ENCODE data around the gene LPP. TPM values are rescaled to one million over a fixed set of nuclear protein-coding genes. Genes with fewer than 3 reads are reported as not detected.

The LPP gene
- total RNA-seq, 2 donors from 2014 or later, result 46.6 to 92.4 TPM

GRCh38 chr3:188580659-188581058 is 426.7 kb downstream of the LPP start:
- Mint-ChIP-seq H3K4me1 (peaks cover 11% of the 10 kb centered on the region), H3K27ac (no peak overlapping the region)
- ATAC-seq (replicated peaks), result no peak

GRCh38 chr3:188581365-188581764 is 427.4 kb downstream of the LPP start:
- no peak overlapping the region for H3K4me3 Mint-ChIP-seq
- no peaks in the 10 kb centered on the region for H3K9me3 Mint-ChIP-seq
- H3K4me1 Mint-ChIP-seq, result peaks cover 11% of the 10 kb centered on the region
- H3K27ac Mint-ChIP-seq, result no peak overlapping the region
- no peaks in the 10 kb centered on the region for H3K36me3 Mint-ChIP-seq (ENCODE audit: low read depth)
- no peaks in the 10 kb centered on the region for H3K27me3 Mint-ChIP-seq
- ATAC-seq (replicated peaks), result no peak

More at GRCh38 chr3:188580659-188581058, 426.7 kb downstream of the LPP start:
- Mint-ChIP-seq H3K4me3 (no peak overlapping the region), H3K36me3 (ENCODE audit: low read depth) (no peaks in the 10 kb centered on the region), H3K27me3 (no peaks in the 10 kb centered on the region), H3K9me3 (no peaks in the 10 kb centered on the region)

GRCh38 chr3:188581792-188582191 is 427.8 kb downstream of the LPP start:
- H3K27me3 Mint-ChIP-seq, result no peaks in the 10 kb centered on the region
- no peaks in the 10 kb centered on the region for H3K9me3 Mint-ChIP-seq
- H3K4me3 Mint-ChIP-seq, result no peak overlapping the region
- no peak for ATAC-seq (replicated peaks)
- H3K4me1 Mint-ChIP-seq, result peaks cover 11% of the 10 kb centered on the region
- no peaks in the 10 kb centered on the region for H3K36me3 Mint-ChIP-seq (ENCODE audit: low read depth)
- H3K27ac Mint-ChIP-seq, result no peak overlapping the region

GRCh38 chr3:188583341-188584161 is 429.6 kb downstream of the LPP start:
- peak; percentile 83 for ATAC-seq (replicated peaks)
- Mint-ChIP-seq H3K9me3 (no peaks in the 10 kb centered on the region), H3K27me3 (no peaks in the 10 kb centered on the region), H3K4me1 (peaks cover 14% of the 10 kb centered on the region), H3K4me3 (no peak overlapping the region), H3K27ac (no peak overlapping the region), H3K36me3 (ENCODE audit: low read depth) (no peaks in the 10 kb centered on the region)

GRCh38 chr3:188584162-188584529 is 430.2 kb downstream of the LPP start:
- no peak overlapping the region for H3K27ac Mint-ChIP-seq
- H3K4me1 Mint-ChIP-seq, result peaks cover 16% of the 10 kb centered on the region
- H3K36me3 Mint-ChIP-seq (ENCODE audit: low read depth), result no peaks in the 10 kb centered on the region
- no peak overlapping the region for H3K4me3 Mint-ChIP-seq
- no peaks in the 10 kb centered on the region for H3K27me3 Mint-ChIP-seq
- H3K9me3 Mint-ChIP-seq, result no peaks in the 10 kb centered on the region
- ATAC-seq (replicated peaks), result peak; percentile 80

- no peak overlapping the region for H3K4me3 Mint-ChIP-seq
- H3K4me1 Mint-ChIP-seq, result peaks cover 16% of the 10 kb centered on the region
- H3K9me3 Mint-ChIP-seq, result no peaks in the 10 kb centered on the region
- H3K27ac Mint-ChIP-seq, result no peak overlapping the region
- ATAC-seq (replicated peaks), result peak; percentile 42
- H3K27me3 Mint-ChIP-seq, result no peaks in the 10 kb centered on the region
- no peaks in the 10 kb centered on the region for H3K36me3 Mint-ChIP-seq (ENCODE audit: low read depth)
Measured at GRCh38 chr3:188584958-188585689, 431.2 kb downstream of the LPP start.

GRCh38 chr3:188589071-188589470 is 435.1 kb downstream of the LPP start:
- Mint-ChIP-seq H3K9me3 (no peaks in the 10 kb centered on the region), H3K27ac (no peak overlapping the region)
- ATAC-seq (replicated peaks), result no peak

GRCh38 chr3:188589771-188590170 is 435.8 kb downstream of the LPP start:
- H3K4me1 Mint-ChIP-seq, result peaks cover 11% of the 10 kb centered on the region
- no peaks in the 10 kb centered on the region for H3K36me3 Mint-ChIP-seq (ENCODE audit: low read depth)
- H3K27ac Mint-ChIP-seq, result no peak overlapping the region

More at GRCh38 chr3:188589071-188589470, 435.1 kb downstream of the LPP start:
- Mint-ChIP-seq H3K36me3 (ENCODE audit: low read depth) (no peaks in the 10 kb centered on the region), H3K4me3 (no peak overlapping the region), H3K4me1 (peaks cover 16% of the 10 kb centered on the region), H3K27me3 (no peaks in the 10 kb centered on the region)

GRCh38 chr3:188590557-188590956 is 436.6 kb downstream of the LPP start:
- Mint-ChIP-seq H3K27me3 (no peaks in the 10 kb centered on the region), H3K36me3 (ENCODE audit: low read depth) (no peaks in the 10 kb centered on the region), H3K4me3 (no peak overlapping the region), H3K4me1 (peaks cover 5% of the 10 kb centered on the region), H3K9me3 (no peaks in the 10 kb centered on the region), H3K27ac (no peak overlapping the region)
- no peak for ATAC-seq (replicated peaks)

More at GRCh38 chr3:188589771-188590170, 435.8 kb downstream of the LPP start:
- ATAC-seq (replicated peaks), result no peak
- Mint-ChIP-seq H3K27me3 (no peaks in the 10 kb centered on the region), H3K4me3 (no peak overlapping the region), H3K9me3 (no peaks in the 10 kb centered on the region)

- Mint-ChIP-seq H3K4me3 (no peak overlapping the region), H3K27ac (no peak overlapping the region), H3K4me1 (no peaks in the 10 kb centered on the region), H3K9me3 (no peaks in the 10 kb centered on the region), H3K36me3 (ENCODE audit: low read depth) (no peaks in the 10 kb centered on the region), H3K27me3 (no peaks in the 10 kb centered on the region)
- ATAC-seq (replicated peaks), result no peak
Measured at GRCh38 chr3:188594139-188594538, 440.2 kb downstream of the LPP start.

- no peaks in the 10 kb centered on the region for H3K9me3 Mint-ChIP-seq
Measured at GRCh38 chr3:188595890-188596376, 442.0 kb downstream of the LPP start.

GRCh38 chr3:188598894-188599293 is 444.9 kb downstream of the LPP start:
- no peak overlapping the region for H3K27ac Mint-ChIP-seq
- H3K4me3 Mint-ChIP-seq, result no peak overlapping the region
- ATAC-seq (replicated peaks), result no peak
- H3K27me3 Mint-ChIP-seq, result no peaks in the 10 kb centered on the region
- H3K36me3 Mint-ChIP-seq (ENCODE audit: low read depth), result no peaks in the 10 kb centered on the region
- H3K9me3 Mint-ChIP-seq, result no peaks in the 10 kb centered on the region
- no peaks in the 10 kb centered on the region for H3K4me1 Mint-ChIP-seq

More at GRCh38 chr3:188595890-188596376, 442.0 kb downstream of the LPP start:
- no peak for ATAC-seq (replicated peaks)
- Mint-ChIP-seq H3K36me3 (ENCODE audit: low read depth) (no peaks in the 10 kb centered on the region), H3K4me3 (no peak overlapping the region), H3K27ac (no peak overlapping the region), H3K27me3 (no peaks in the 10 kb centered on the region), H3K4me1 (no peaks in the 10 kb centered on the region)

GRCh38 chr3:188602111-188602510 is 448.2 kb downstream of the LPP start:
- Mint-ChIP-seq H3K4me1 (peaks cover 6% of the 10 kb centered on the region), H3K9me3 (no peaks in the 10 kb centered on the region), H3K4me3 (no peak overlapping the region), H3K27me3 (no peaks in the 10 kb centered on the region), H3K36me3 (ENCODE audit: low read depth) (no peaks in the 10 kb centered on the region), H3K27ac (no peak overlapping the region)
- no peak for ATAC-seq (replicated peaks)

- H3K4me3 Mint-ChIP-seq, result no peak overlapping the region
- no peak for ATAC-seq (replicated peaks)
- no peak overlapping the region for H3K27ac Mint-ChIP-seq
- H3K9me3 Mint-ChIP-seq, result no peaks in the 10 kb centered on the region
- peaks cover 6% of the 10 kb centered on the region for H3K4me1 Mint-ChIP-seq
- H3K36me3 Mint-ChIP-seq (ENCODE audit: low read depth), result no peaks in the 10 kb centered on the region
- H3K27me3 Mint-ChIP-seq, result no peaks in the 10 kb centered on the region
Measured at GRCh38 chr3:188602620-188603019, 448.7 kb downstream of the LPP start.

GRCh38 chr3:188604651-188605050 is 450.7 kb downstream of the LPP start:
- H3K4me3 Mint-ChIP-seq, result no peak overlapping the region
- peaks cover 6% of the 10 kb centered on the region for H3K4me1 Mint-ChIP-seq
- peaks cover 14% of the 10 kb centered on the region for H3K36me3 Mint-ChIP-seq (ENCODE audit: low read depth)
- H3K9me3 Mint-ChIP-seq, result peaks cover 8% of the 10 kb centered on the region
- no peak for ATAC-seq (replicated peaks)
- H3K27ac Mint-ChIP-seq, result no peak overlapping the region
- no peaks in the 10 kb centered on the region for H3K27me3 Mint-ChIP-seq

Measured in activated T-helper 17 cell treated with anti-CD3 and anti-CD28 coated beads, Interleukin-2, amount 50 U/mL, for 72 hours (primary cell).